HCT116 (cell line): ENCODE results near the gene SERPINI2.

Experiments
- ATF3 ChIP-seq: IDR thresholded peaks from 2 replicates; pipeline ENCODE4 v1.6.1; 2012
- CTCF ChIP-seq, 3 experiments: fragments of 200-600 bp in 1 of 3; sonication (generic) in 1 of 3; IDR thresholded peaks in 2 of 3; conservative IDR thresholded peaks in 1 of 3; 2 replicates each; pipeline ENCODE4 v1.5.1; 2012 to 2017; ENCODE audit warnings: low read depth in 2 of 3, low read length in 2 of 3, antibody characterized with exemption in 1 of 3, borderline replicate concordance in 1 of 3, control low read depth in 1 of 3, mild to moderate bottlenecking in 1 of 3, mixed read lengths in 1 of 3, mixed run types in 1 of 3, moderate library complexity in 1 of 3; ENCODE audit not compliant: insufficient read depth in 1 of 3
- EZH2 ChIP-seq: fragments of 200-600 bp; sonication (generic); IDR thresholded peaks from 2 replicates; pipeline ENCODE4 v1.6.1; 2017; ENCODE audit warnings: antibody characterized with exemption, mixed run types
- JUND ChIP-seq: IDR thresholded peaks from 2 replicates; pipeline ENCODE4 v1.6.1; 2012
- MAX ChIP-seq: IDR thresholded peaks from 2 replicates; pipeline ENCODE4 v1.6.1; 2012
- POLR2A ChIP-seq: IDR thresholded peaks from 2 replicates; pipeline ENCODE4 v1.7.0; 2011; ENCODE audit warnings: borderline replicate concordance; ENCODE audit not compliant: insufficient read depth, insufficient read length; ENCODE audit errors: extremely low read depth
- POLR2AphosphoS5 ChIP-seq: IDR thresholded peaks from 2 replicates; pipeline ENCODE4 v1.6.1; 2011; ENCODE audit warnings: mild to moderate bottlenecking, low read depth, low read length, moderate library complexity
- RAD21 ChIP-seq: IDR thresholded peaks from 2 replicates; pipeline ENCODE4 v1.6.1; 2012; ENCODE audit warnings: low read depth, mild to moderate bottlenecking
- REST ChIP-seq: IDR thresholded peaks from 2 replicates; pipeline ENCODE4 v1.6.1; 2012; ENCODE audit warnings: low read depth
- ZFX ChIP-seq: fragments of 450-650 bp; IDR thresholded peaks from 2 replicates; pipeline ENCODE4 v1.6.1; 2017
- ZNF274 ChIP-seq: fragments of 200-500 bp; sonication (Bioruptor generic); IDR thresholded peaks from 2 replicates; pipeline ENCODE4 v1.6.1; 2014; ENCODE audit warnings: mild to moderate bottlenecking, low read depth, low read length, inconsistent platforms
- TF ChIP-seq, protein P1 (sequence below): IDR thresholded peaks from 2 replicates; pipeline ENCODE4 v1.6.1; 2011; ENCODE audit warnings: mild to moderate bottlenecking, low read length, moderate library complexity; ENCODE audit not compliant: insufficient replicate concordance; ENCODE audit errors: extremely low read depth

DNA sequence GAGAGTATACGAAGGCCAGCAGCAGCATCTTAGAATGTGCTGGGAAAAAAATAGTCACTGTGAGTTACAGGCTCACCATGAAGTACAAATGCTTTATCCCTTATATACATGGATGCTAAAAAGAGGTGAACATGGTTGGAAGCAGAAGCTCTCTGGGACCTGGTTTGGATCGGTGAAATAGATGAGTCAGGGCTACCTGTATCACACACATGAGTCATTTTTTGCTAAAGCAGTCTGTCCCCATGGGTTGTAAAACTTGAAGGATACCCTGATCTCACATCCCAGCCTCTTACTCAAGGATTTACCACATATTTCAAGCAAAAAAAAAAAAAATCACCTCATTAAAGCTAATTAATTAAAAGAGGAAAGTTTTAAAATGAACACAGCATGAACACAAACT, 6.9 kb upstream of the SERPINI2 start:
- TF ChIP-seq POLR2A = no peak
- TF ChIP-seq ZNF274 = no peak
- TF ChIP-seq, protein P1, sequence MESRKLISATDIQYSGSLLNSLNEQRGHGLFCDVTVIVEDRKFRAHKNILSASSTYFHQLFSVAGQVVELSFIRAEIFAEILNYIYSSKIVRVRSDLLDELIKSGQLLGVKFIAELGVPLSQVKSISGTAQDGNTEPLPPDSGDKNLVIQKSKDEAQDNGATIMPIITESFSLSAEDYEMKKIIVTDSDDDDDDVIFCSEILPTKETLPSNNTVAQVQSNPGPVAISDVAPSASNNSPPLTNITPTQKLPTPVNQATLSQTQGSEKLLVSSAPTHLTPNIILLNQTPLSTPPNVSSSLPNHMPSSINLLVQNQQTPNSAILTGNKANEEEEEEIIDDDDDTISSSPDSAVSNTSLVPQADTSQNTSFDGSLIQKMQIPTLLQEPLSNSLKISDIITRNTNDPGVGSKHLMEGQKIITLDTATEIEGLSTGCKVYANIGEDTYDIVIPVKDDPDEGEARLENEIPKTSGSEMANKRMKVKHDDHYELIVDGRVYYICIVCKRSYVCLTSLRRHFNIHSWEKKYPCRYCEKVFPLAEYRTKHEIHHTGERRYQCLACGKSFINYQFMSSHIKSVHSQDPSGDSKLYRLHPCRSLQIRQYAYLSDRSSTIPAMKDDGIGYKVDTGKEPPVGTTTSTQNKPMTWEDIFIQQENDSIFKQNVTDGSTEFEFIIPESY = no peak
- TF ChIP-seq CTCF (IDR thresholded peaks at IDR 0.05 in 2 of 3, conservative IDR thresholded peaks at IDR 0.05 in 1 of 3; ENCODE audit: borderline replicate concordance in 1 of 3, insufficient read depth in 1 of 3, low read depth in 2 of 3, low read length in 2 of 3) = no peak
- TF ChIP-seq MAX = no peak
- TF ChIP-seq ATF3 = no peak
- TF ChIP-seq REST = no peak
- TF ChIP-seq ZFX = no peak
- no peak for TF ChIP-seq RAD21
- TF ChIP-seq EZH2 = no peak
- TF ChIP-seq POLR2AphosphoS5 = no peak
- TF ChIP-seq JUND = no peak
